OCI-LY1 (cell line): ENCODE results near the gene ELP2.

Experiments
- H2AFZ ChIP-seq: fragments of 200-600 bp; sonication (generic), shearing (Covaris generic); 2 replicates; pipeline ENCODE4 v1.6.0; 2014; ENCODE audit warnings: antibody characterized with exemption, mild to moderate bottlenecking, low read length
- H3F3A ChIP-seq: fragments of 200-600 bp; sonication (generic), shearing (Covaris generic); 2 replicates; pipeline ENCODE4 v1.6.0; 2014; ENCODE audit warnings: mild to moderate bottlenecking, antibody characterized with exemption, low read length, moderate library complexity; ENCODE audit not compliant: insufficient read depth
- H3K27ac ChIP-seq: fragments of 200-600 bp; sonication (generic); 2 replicates; pipeline ENCODE4 v1.5.1; 2014; ENCODE audit warnings: low read length, mixed run types, mild to moderate bottlenecking, low read depth; ENCODE audit not compliant: poor library complexity, severe bottlenecking
- H3K27me3 ChIP-seq: fragments of 200-600 bp; sonication (generic); 2 replicates; pipeline ENCODE4 v1.6.0; 2014; ENCODE audit warnings: antibody characterized with exemption, mild to moderate bottlenecking, low read length, moderate library complexity; ENCODE audit not compliant: insufficient read depth
- H3K36me3 ChIP-seq: fragments of 200-600 bp; sonication (generic); 2 replicates; pipeline ENCODE4 v1.6.1; 2014; ENCODE audit warnings: mild to moderate bottlenecking, antibody characterized with exemption, low read length, moderate library complexity, mixed read lengths; ENCODE audit not compliant: insufficient read depth
- H3K4me1 ChIP-seq: fragments of 200-600 bp; sonication (generic); 2 replicates; pipeline ENCODE4 v1.5.1; 2014; ENCODE audit warnings: mild to moderate bottlenecking, low read length, moderate library complexity; ENCODE audit not compliant: insufficient read depth, severe bottlenecking
- H3K4me2 ChIP-seq: fragments of 200-600 bp; sonication (generic), shearing (Covaris generic); 2 replicates; pipeline ENCODE4 v1.6.1; 2014; ENCODE audit warnings: low read length
- H3K4me3 ChIP-seq: fragments of 200-600 bp; sonication (generic); 2 replicates; pipeline ENCODE4 v1.5.1; 2014; ENCODE audit warnings: low read length, low read depth, mild to moderate bottlenecking, mixed read lengths; ENCODE audit not compliant: poor library complexity, severe bottlenecking
- H3K79me2 ChIP-seq: fragments of 200-600 bp; shearing (Covaris generic); 2 replicates; pipeline ENCODE4 v1.6.1; 2016; ENCODE audit warnings: mixed run types, low read length, mixed read lengths; ENCODE audit not compliant: insufficient read depth
- H3K9ac ChIP-seq: fragments of 200-600 bp; sonication (generic), shearing (Covaris generic); 2 replicates; pipeline ENCODE4 v1.6.1; 2014; ENCODE audit warnings: mild to moderate bottlenecking, low read length, mixed read lengths
- H3K9me2 ChIP-seq: fragments of 200-600 bp; sonication (generic), shearing (Covaris generic); 2 replicates; pipeline ENCODE4 v1.6.1; 2014; ENCODE audit warnings: low read depth, mild to moderate bottlenecking, low read length, mixed read lengths
- H3K9me3 ChIP-seq: fragments of 200-600 bp; shearing (Covaris generic); 2 replicates; pipeline ENCODE4 v1.6.1; 2014; ENCODE audit warnings: low read length, mixed read lengths
- H4K20me1 ChIP-seq: fragments of 200-600 bp; sonication (generic), shearing (Covaris generic); 2 replicates; pipeline ENCODE4 v1.6.0; 2016; ENCODE audit warnings: mild to moderate bottlenecking, low read length; ENCODE audit not compliant: insufficient read depth
- EZH2 ChIP-seq: fragments of 200-600 bp; sonication (generic), shearing (Covaris generic); IDR thresholded peaks from 2 replicates; pipeline ENCODE4 v1.8.0; 2017; ENCODE audit warnings: borderline replicate concordance, mixed run types, mild to moderate bottlenecking, antibody characterized with exemption, low read length, moderate library complexity, mixed read lengths
- TF ChIP-seq, protein P1 (sequence below): fragments of 200-600 bp; sonication (generic), shearing (Covaris generic); IDR thresholded peaks from 2 replicates; pipeline ENCODE4 v1.5.1; 2017; ENCODE audit warnings: mild to moderate bottlenecking, antibody characterized with exemption, low read length, moderate library complexity, mixed read lengths

The ELP2 gene

DNA sequence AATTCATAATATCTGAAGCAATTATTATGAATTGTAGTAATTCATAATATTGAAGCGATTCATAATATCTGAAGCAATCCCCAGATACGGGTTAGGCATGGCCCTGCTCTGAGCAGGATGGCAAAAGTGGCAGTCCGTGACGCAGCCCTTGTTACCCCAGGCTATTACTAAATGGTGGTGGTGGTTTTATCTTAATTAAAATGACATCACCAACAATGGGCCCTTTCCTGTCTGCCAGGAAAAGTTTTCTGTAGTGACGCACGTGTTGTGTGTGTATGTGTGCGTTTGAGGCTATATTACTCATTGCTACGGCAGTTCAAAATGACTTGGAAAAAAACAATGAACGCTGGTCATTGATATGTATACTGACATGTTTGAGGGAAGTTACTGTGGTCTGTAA is 47.0 kb downstream of the ELP2 start:
- Histone ChIP-seq H3K27me3 (no peaks in the 10 kb centered on the region), H3K27ac (no peak overlapping the region), H3K36me3 (peaks cover 58% of the 10 kb centered on the region), H4K20me1 (no peaks in the 10 kb centered on the region), H3K9me3 (no peaks in the 10 kb centered on the region), H2AFZ (no peak overlapping the region), H3K9ac (no peak overlapping the region), H3K9me2 (no peaks in the 10 kb centered on the region), H3K79me2 (no peaks in the 10 kb centered on the region), H3F3A (no peaks in the 10 kb centered on the region; the same call in 1 of the 2 replicates), H3K4me2 (no peak overlapping the region), H3K4me3 (no peak overlapping the region), H3K4me1 (no peaks in the 10 kb centered on the region)
- no peak for TF ChIP-seq EZH2
- TF ChIP-seq, protein P1, sequence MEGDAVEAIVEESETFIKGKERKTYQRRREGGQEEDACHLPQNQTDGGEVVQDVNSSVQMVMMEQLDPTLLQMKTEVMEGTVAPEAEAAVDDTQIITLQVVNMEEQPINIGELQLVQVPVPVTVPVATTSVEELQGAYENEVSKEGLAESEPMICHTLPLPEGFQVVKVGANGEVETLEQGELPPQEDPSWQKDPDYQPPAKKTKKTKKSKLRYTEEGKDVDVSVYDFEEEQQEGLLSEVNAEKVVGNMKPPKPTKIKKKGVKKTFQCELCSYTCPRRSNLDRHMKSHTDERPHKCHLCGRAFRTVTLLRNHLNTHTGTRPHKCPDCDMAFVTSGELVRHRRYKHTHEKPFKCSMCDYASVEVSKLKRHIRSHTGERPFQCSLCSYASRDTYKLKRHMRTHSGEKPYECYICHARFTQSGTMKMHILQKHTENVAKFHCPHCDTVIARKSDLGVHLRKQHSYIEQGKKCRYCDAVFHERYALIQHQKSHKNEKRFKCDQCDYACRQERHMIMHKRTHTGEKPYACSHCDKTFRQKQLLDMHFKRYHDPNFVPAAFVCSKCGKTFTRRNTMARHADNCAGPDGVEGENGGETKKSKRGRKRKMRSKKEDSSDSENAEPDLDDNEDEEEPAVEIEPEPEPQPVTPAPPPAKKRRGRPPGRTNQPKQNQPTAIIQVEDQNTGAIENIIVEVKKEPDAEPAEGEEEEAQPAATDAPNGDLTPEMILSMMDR = no peak

DNA sequence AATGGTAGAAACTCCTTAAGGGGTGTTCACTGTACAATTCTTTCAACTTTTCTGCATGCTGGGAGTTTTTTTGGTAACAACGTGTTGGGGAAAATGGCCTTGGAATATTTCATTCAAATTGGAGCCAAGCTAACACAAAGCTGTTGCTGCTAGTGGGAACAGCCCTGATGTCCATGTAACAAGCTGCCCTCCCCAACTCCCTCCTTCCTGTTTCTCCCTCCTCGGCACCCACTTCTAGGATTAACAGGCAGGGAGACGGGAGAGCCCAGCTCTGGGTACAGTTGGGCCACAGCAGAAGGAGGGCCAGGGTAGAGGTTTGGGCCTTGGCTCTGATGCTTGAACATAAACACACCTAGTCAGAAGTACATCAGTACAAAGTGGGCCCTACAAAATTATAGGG is 48.2 kb downstream of the ELP2 start:
- no peak overlapping the region for H2AFZ ChIP-seq
- H3F3A ChIP-seq = no peaks in the 10 kb centered on the region; the same call in 1 of the 2 replicates
- TF ChIP-seq EZH2 = no peak
- TF ChIP-seq, protein P1 = no peak
- H3K79me2 ChIP-seq = no peaks in the 10 kb centered on the region
- H3K4me1 ChIP-seq = no peaks in the 10 kb centered on the region
- H3K27me3 ChIP-seq = no peaks in the 10 kb centered on the region
- no peaks in the 10 kb centered on the region for H3K9me2 ChIP-seq
- no peak overlapping the region for H3K4me3 ChIP-seq
- no peaks in the 10 kb centered on the region for H4K20me1 ChIP-seq
- H3K9me3 ChIP-seq = no peaks in the 10 kb centered on the region
- no peak overlapping the region for H3K4me2 ChIP-seq
- H3K9ac ChIP-seq = no peak overlapping the region
- H3K36me3 ChIP-seq = peaks cover 46% of the 10 kb centered on the region
- H3K27ac ChIP-seq = no peak overlapping the region

DNA sequence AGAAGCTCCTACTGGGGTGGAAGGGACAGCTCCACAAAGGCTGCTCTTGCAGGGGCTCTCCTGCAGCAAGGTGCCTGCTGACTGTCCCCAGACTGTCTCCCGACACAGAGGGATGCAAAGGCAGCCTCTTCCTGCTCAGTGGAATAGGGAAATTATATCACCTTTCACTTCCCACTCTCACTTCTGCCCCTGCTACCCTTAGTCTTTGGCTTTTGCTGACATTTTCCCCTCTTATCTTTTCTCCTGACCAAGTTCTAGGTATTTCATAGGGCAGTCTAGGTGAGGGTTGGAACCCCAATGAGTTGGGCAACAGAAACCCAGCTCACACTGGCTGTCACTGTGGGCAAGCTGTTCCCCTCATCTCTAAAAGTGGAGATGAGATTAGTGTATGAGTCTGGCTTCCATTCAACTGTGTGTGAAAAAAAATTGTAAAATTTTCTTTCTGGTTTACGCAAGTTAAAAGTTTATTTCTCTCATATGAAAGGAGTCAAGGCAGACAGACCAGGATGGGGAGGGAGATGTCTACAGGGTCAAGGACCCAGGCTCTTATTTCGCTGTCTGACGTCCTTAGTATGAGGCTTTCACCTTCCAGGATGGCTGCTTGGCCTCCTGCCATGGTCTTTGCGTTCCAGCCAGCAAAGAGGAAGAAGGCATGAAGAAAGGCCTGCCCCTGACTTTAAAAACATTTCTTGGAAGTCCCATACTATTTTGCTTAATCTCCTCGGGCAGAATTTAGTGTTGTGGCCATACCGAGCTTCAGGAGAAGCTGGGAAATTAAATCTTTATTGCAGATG is 50.1 kb downstream of the ELP2 start:
- H2AFZ ChIP-seq = no peak overlapping the region
- no peak overlapping the region for H3K9ac ChIP-seq
- no peaks in the 10 kb centered on the region for H3K9me3 ChIP-seq
- no peak for TF ChIP-seq EZH2
- TF ChIP-seq, protein P1 = no peak
- H3K4me1 ChIP-seq = no peaks in the 10 kb centered on the region
- peaks cover 31% of the 10 kb centered on the region for H3K36me3 ChIP-seq
- H3K9me2 ChIP-seq = no peaks in the 10 kb centered on the region
- H3K79me2 ChIP-seq = no peaks in the 10 kb centered on the region
- H3K4me3 ChIP-seq = no peak overlapping the region
- no peaks in the 10 kb centered on the region; the same call in 1 of the 2 replicates for H3F3A ChIP-seq
- no peaks in the 10 kb centered on the region for H3K27me3 ChIP-seq
- no peaks in the 10 kb centered on the region for H4K20me1 ChIP-seq
- no peak overlapping the region for H3K4me2 ChIP-seq
- H3K27ac ChIP-seq = no peak overlapping the region
